H4 (cell line): ENCODE data around the gene NUTM2D. TPM values are rescaled to one million over a fixed set of nuclear protein-coding genes. Genes with fewer than 3 reads are reported as not detected.
"Not testable (repeated sequence)": the region's sequence is repeated elsewhere in the genome, so short reads cannot be mapped to it uniquely, and the experiment has no call there.

Experiments used
- DNase-seq: peaks from one replicate; pipeline ENCODE4 v3.0.0-alpha.2; 2015; ENCODE audit warnings: low spot score
- total RNA-seq: library from RNA; depleted of rRNA; stranded (reverse); fragments of >200 nt; shearing (Covaris generic); gene quantifications from 2 replicates; pipeline ENCODE4 v1.2.3, GENCODE V29; 2014; rRNA removed

NUTM2D gene
- 0.35 and 0.45 TPM in 2 replicates for total RNA-seq

GRCh38 chr10:87357444-87357843 lies at the start of gene NUTM2D:
Gene NUTM2D (plus strand): TSS chr10:87357744. CDS start chr10:87358266, 522 bp downstream.
- not testable (repeated sequence) for DNase-seq

GRCh38 chr10:87308702-87309101 lies 48.8 kb upstream of the NUTM2D start:
- not testable (repeated sequence) for DNase-seq

GRCh38 chr10:87309657-87310056 lies 47.9 kb upstream of the NUTM2D start:
- DNase-seq = not testable (repeated sequence)

GRCh38 chr10:87311521-87311920 lies 46.0 kb upstream of the NUTM2D start:
- not testable (repeated sequence) for DNase-seq

GRCh38 chr10:87313649-87314359 lies 43.7 kb upstream of the NUTM2D start:
- DNase-seq = not testable (repeated sequence)

GRCh38 chr10:87314360-87314973 lies 43.1 kb upstream of the NUTM2D start:
- DNase-seq = not testable (repeated sequence)

GRCh38 chr10:87321505-87321904 lies 36.0 kb upstream of the NUTM2D start:
- DNase-seq = not testable (repeated sequence)

- not testable (repeated sequence) for DNase-seq
Observed at GRCh38 chr10:87324559-87324958, 33.0 kb upstream of the NUTM2D start.

- DNase-seq = not testable (repeated sequence)
Observed at GRCh38 chr10:87327958-87328357, 29.6 kb upstream of the NUTM2D start.

- DNase-seq = not testable (repeated sequence)
Observed at GRCh38 chr10:87329131-87329530, 28.4 kb upstream of the NUTM2D start.

- DNase-seq = not testable (repeated sequence)
Observed at GRCh38 chr10:87332687-87333086, 24.9 kb upstream of the NUTM2D start.

- not testable (repeated sequence) for DNase-seq
Observed at GRCh38 chr10:87340411-87340810, 17.1 kb upstream of the NUTM2D start.

- not testable (repeated sequence) for DNase-seq
Observed at GRCh38 chr10:87341546-87342142, 15.9 kb upstream of the NUTM2D start.

GRCh38 chr10:87342249-87342710 lies 15.3 kb upstream of the NUTM2D start:
- peak; percentile 82 for DNase-seq

- peak; percentile 33 for DNase-seq
Observed at GRCh38 chr10:87342711-87343258, 14.8 kb upstream of the NUTM2D start.

GRCh38 chr10:87345743-87346142 lies 11.8 kb upstream of the NUTM2D start:
- not testable (repeated sequence) for DNase-seq

GRCh38 chr10:87350161-87350560 lies 7.4 kb upstream of the NUTM2D start:
- DNase-seq = not testable (repeated sequence)

GRCh38 chr10:87352825-87353224 lies 4.7 kb upstream of the NUTM2D start:
- not testable (repeated sequence) for DNase-seq

- not testable (repeated sequence) for DNase-seq
Observed at GRCh38 chr10:87355110-87355509, 2.4 kb upstream of the NUTM2D start.

GRCh38 chr10:87358159-87358558 lies 615 bp downstream of the NUTM2D start:
- DNase-seq = not testable (repeated sequence)

- DNase-seq = not testable (repeated sequence)
Observed at GRCh38 chr10:87369514-87370112, 12.1 kb downstream of the NUTM2D start.

GRCh38 chr10:87374091-87374490 lies 16.5 kb downstream of the NUTM2D start:
- DNase-seq = not testable (repeated sequence)
